ENCODE data around the gene LACTBL1. TPM values are rescaled to one million over a fixed set of nuclear protein-coding genes. Genes with fewer than 3 reads are reported as not detected.

The LACTBL1 gene
- total RNA-seq, 1 experiment from 2014 or later, result not detected

DNA sequence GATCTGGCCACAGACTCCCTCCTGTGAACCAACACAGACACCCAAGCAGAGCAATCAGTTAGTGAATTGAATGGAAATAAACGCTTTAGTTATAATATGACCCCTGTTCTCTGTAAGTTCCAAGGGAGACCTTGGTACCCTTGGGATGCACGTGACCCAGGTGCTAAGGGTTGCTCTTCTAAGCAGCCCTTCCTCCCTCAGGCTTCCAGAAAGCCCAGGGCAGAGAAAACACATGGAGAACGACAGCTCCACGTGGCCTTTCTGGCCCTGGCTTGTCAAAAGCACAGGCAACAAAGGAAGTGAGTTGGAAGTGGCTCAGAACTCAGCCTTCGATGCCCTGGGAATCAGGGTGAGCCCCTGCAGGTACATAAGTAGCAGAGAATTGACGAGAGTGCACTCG, 57.4 kb downstream of the LACTBL1 start:
- H3K4ac ChIP-seq (ENCODE audit: low read depth, low read length), result no peak overlapping the region
- H2AK5ac ChIP-seq (ENCODE audit: insufficient read length, low read length), result no peak overlapping the region
- H4K8ac ChIP-seq (replicated peaks; ENCODE audit: insufficient read length, low read depth, low read length), result no peak overlapping the region
- H3T11ph ChIP-seq (ENCODE audit: low read length), result no peak overlapping the region
- H2BK120ac ChIP-seq (ENCODE audit: low read depth, low read length, poor library complexity, severe bottlenecking), result no peak overlapping the region
- no peak overlapping the region; the same call in 1 of the 2 replicates for H2BK15ac ChIP-seq (ENCODE audit: low read depth, low read length)
- H3K9me3 ChIP-seq (ENCODE audit: control insufficient read depth, low read depth, low read length), result no peaks in the 10 kb centered on the region
- H3K23ac ChIP-seq (ENCODE audit: insufficient read length, low read depth, low read length), result no peak overlapping the region
- no CpG with 5 or more reads among the region's 7 CpGs for WGBS (ENCODE audit: extremely low coverage, insufficient read length, low lambda C conversion rate)
- H4K20me1 ChIP-seq (ENCODE audit: control insufficient read depth, insufficient read depth, insufficient read length), result no peaks in the 10 kb centered on the region
- H3K9ac ChIP-seq (ENCODE audit: extremely low read depth, insufficient read length, low read length), result no peak overlapping the region
- peak overlapping the region; percentile 32 for H4K91ac ChIP-seq (ENCODE audit: insufficient read length, low read depth, low read length)
- H3K4me2 ChIP-seq (ENCODE audit: insufficient read depth, insufficient read length, low read length), result no peak overlapping the region
- no peak overlapping the region for H3K18ac ChIP-seq (ENCODE audit: insufficient read length, low read depth, low read length)
- no peak overlapping the region for H2AFZ ChIP-seq (ENCODE audit: low read length)
- no peak overlapping the region for H2BK5ac ChIP-seq (ENCODE audit: insufficient read length, low read length)
- no peak for DNase-seq
- TF ChIP-seq, protein P1, sequence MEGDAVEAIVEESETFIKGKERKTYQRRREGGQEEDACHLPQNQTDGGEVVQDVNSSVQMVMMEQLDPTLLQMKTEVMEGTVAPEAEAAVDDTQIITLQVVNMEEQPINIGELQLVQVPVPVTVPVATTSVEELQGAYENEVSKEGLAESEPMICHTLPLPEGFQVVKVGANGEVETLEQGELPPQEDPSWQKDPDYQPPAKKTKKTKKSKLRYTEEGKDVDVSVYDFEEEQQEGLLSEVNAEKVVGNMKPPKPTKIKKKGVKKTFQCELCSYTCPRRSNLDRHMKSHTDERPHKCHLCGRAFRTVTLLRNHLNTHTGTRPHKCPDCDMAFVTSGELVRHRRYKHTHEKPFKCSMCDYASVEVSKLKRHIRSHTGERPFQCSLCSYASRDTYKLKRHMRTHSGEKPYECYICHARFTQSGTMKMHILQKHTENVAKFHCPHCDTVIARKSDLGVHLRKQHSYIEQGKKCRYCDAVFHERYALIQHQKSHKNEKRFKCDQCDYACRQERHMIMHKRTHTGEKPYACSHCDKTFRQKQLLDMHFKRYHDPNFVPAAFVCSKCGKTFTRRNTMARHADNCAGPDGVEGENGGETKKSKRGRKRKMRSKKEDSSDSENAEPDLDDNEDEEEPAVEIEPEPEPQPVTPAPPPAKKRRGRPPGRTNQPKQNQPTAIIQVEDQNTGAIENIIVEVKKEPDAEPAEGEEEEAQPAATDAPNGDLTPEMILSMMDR (conservative IDR thresholded peaks at IDR 0.05), result no peak
- no peak overlapping the region for H3K14ac ChIP-seq (ENCODE audit: insufficient read depth, low read length)
- Mint-ChIP-seq H3K27me3 (ENCODE audit: low read depth) (no peaks in the 10 kb centered on the region; the same call in 1 of the 2 replicates), H3K4me1 (peaks cover 12 to 18% of the 10 kb centered on the region in 2 experiments), H3K27ac (no peak overlapping the region), H3K4me3 (no peak overlapping the region), H3K9me3 (no peaks in the 10 kb centered on the region), H3K36me3 (ENCODE audit: insufficient read depth in 1 of 3, low read depth in 3 of 3) (no peaks in the 10 kb centered on the region)
- no peak overlapping the region for H2BK12ac ChIP-seq (ENCODE audit: insufficient read length, low read depth, low read length)
- H3K4me1 ChIP-seq (ENCODE audit: insufficient read depth, low read length), result no peaks in the 10 kb centered on the region
- no peaks in the 10 kb centered on the region for H3K79me2 ChIP-seq (ENCODE audit: insufficient read depth, low read length)
- no peaks in the 10 kb centered on the region for H3K79me1 ChIP-seq (ENCODE audit: insufficient read depth, low read depth, low read length, poor library complexity, severe bottlenecking)
- H4K5ac ChIP-seq (ENCODE audit: insufficient read length, low read depth, low read length), result no peak overlapping the region
- no peaks in the 10 kb centered on the region for H3K23me2 ChIP-seq (ENCODE audit: insufficient read length, low read depth, low read length, poor library complexity, severe bottlenecking)
- H3K27me3 ChIP-seq (ENCODE audit: insufficient read depth, low read length), result no peaks in the 10 kb centered on the region
- no peak overlapping the region for H3K27ac ChIP-seq (ENCODE audit: insufficient read length, low read depth, low read length)
- H2BK20ac ChIP-seq (ENCODE audit: low read depth, low read length, poor library complexity, severe bottlenecking), result no peak overlapping the region
- no peak overlapping the region for H3K56ac ChIP-seq (ENCODE audit: insufficient read length, low read depth, low read length)
